ENCODE results near the gene LRRC36. TPM values are rescaled to one million over a fixed set of nuclear protein-coding genes. Genes with fewer than 3 reads are reported as not detected.

Gene LRRC36
- polyA plus RNA-seq, 6 donors from 2014 or later: 0.48 TPM; not detected in 5

GRCh38 chr16:67283826-67284555, 42.6 kb upstream of the LRRC36 start:
- H3K4me3 Mint-ChIP-seq: no peak overlapping the region
- ATAC-seq (ENCODE audit: low read depth in 2 of 2): no peak
- H3K27ac Mint-ChIP-seq: peak overlapping the region in 3 of 6 donors; percentile 77 to 95 (median 78)

GRCh38 chr16:67284699-67285646, 41.6 kb upstream of the LRRC36 start:
- peaks cover 0 to 5% (median 0%) of the 10 kb centered on the region in 3 donors for H3K4me1 Mint-ChIP-seq
- no peaks in the 10 kb centered on the region for H3K36me3 Mint-ChIP-seq
- peak overlapping the region in 1 of 8 donors; percentile 37 for H3K4me3 Mint-ChIP-seq
- H3K9me3 Mint-ChIP-seq: no peaks in the 10 kb centered on the region
- H3K27ac Mint-ChIP-seq: no peak overlapping the region
- DNase-seq (no peak), ATAC-seq (ENCODE audit: low read depth in 2 of 2) (no peak)
- no peaks in the 10 kb centered on the region for H3K27me3 Mint-ChIP-seq

More at GRCh38 chr16:67283826-67284555, 42.6 kb upstream of the LRRC36 start:
- H3K27me3 Mint-ChIP-seq: no peaks in the 10 kb centered on the region
- no peaks in the 10 kb centered on the region for H3K9me3 Mint-ChIP-seq
- no peak for DNase-seq
- peaks cover 0 to 5% (median 0%) of the 10 kb centered on the region in 3 donors for H3K4me1 Mint-ChIP-seq
- H3K36me3 Mint-ChIP-seq: no peaks in the 10 kb centered on the region

GRCh38 chr16:67286441-67287235, 40.0 kb upstream of the LRRC36 start:
- Mint-ChIP-seq H3K27me3 (no peaks in the 10 kb centered on the region), H3K9me3 (no peaks in the 10 kb centered on the region), H3K4me1 (peaks cover 0 to 5% (median 0%) of the 10 kb centered on the region in 3 donors), H3K4me3 (no peak overlapping the region), H3K27ac (no peak overlapping the region), H3K36me3 (no peaks in the 10 kb centered on the region)
- ATAC-seq (ENCODE audit: low read depth in 2 of 2): no peak
- DNase-seq: no peak

- no peaks in the 10 kb centered on the region for H3K9me3 Mint-ChIP-seq
- H3K4me3 Mint-ChIP-seq: no peak overlapping the region
- peaks cover 0 to 5% (median 0%) of the 10 kb centered on the region in 3 donors for H3K4me1 Mint-ChIP-seq
- H3K27ac Mint-ChIP-seq: no peak overlapping the region
- no peaks in the 10 kb centered on the region for H3K36me3 Mint-ChIP-seq
- DNase-seq: no peak
- no peak for ATAC-seq (ENCODE audit: low read depth in 2 of 2)
- no peaks in the 10 kb centered on the region for H3K27me3 Mint-ChIP-seq
Measured at GRCh38 chr16:67287960-67288359, 38.7 kb upstream of the LRRC36 start.

GRCh38 chr16:67291461-67291860, 35.2 kb upstream of the LRRC36 start:
- H3K36me3 Mint-ChIP-seq: no peaks in the 10 kb centered on the region
- no peaks in the 10 kb centered on the region for H3K27me3 Mint-ChIP-seq
- no peak overlapping the region for H3K4me3 Mint-ChIP-seq
- H3K9me3 Mint-ChIP-seq: no peaks in the 10 kb centered on the region
- ATAC-seq (ENCODE audit: low read depth in 2 of 2): no peak
- no peak for DNase-seq
- no peak overlapping the region for H3K27ac Mint-ChIP-seq
- H3K4me1 Mint-ChIP-seq: no peaks in the 10 kb centered on the region

GRCh38 chr16:67294171-67294757, 32.4 kb upstream of the LRRC36 start:
- H3K36me3 Mint-ChIP-seq: no peaks in the 10 kb centered on the region
- DNase-seq (no peak), ATAC-seq (ENCODE audit: low read depth in 2 of 2) (no peak)
- no peaks in the 10 kb centered on the region for H3K4me1 Mint-ChIP-seq
- no peak overlapping the region for H3K4me3 Mint-ChIP-seq
- no peaks in the 10 kb centered on the region for H3K9me3 Mint-ChIP-seq
- peaks cover 0 to 6% (median 5%) of the 10 kb centered on the region in 3 donors for H3K27me3 Mint-ChIP-seq
- no peak overlapping the region for H3K27ac Mint-ChIP-seq

GRCh38 chr16:67294938-67295361, 31.7 kb upstream of the LRRC36 start:
- no peaks in the 10 kb centered on the region for H3K9me3 Mint-ChIP-seq
- ATAC-seq (ENCODE audit: low read depth in 2 of 2) (no peak), DNase-seq (no peak)
- no peaks in the 10 kb centered on the region for H3K4me1 Mint-ChIP-seq
- H3K36me3 Mint-ChIP-seq: no peaks in the 10 kb centered on the region
- H3K4me3 Mint-ChIP-seq: no peak overlapping the region
- H3K27ac Mint-ChIP-seq: no peak overlapping the region
- peaks cover 0 to 6% (median 5%) of the 10 kb centered on the region in 3 donors for H3K27me3 Mint-ChIP-seq

GRCh38 chr16:67296420-67296819, 30.2 kb upstream of the LRRC36 start:
- DNase-seq: no peak
- no peaks in the 10 kb centered on the region for H3K36me3 Mint-ChIP-seq
- no peak overlapping the region for H3K27ac Mint-ChIP-seq
- ATAC-seq (ENCODE audit: low read depth in 2 of 2): no peak
- no peaks in the 10 kb centered on the region for H3K9me3 Mint-ChIP-seq
- H3K4me3 Mint-ChIP-seq: no peak overlapping the region
- H3K4me1 Mint-ChIP-seq: no peaks in the 10 kb centered on the region
- H3K27me3 Mint-ChIP-seq: peaks cover 0 to 6% (median 5%) of the 10 kb centered on the region in 3 donors

- Mint-ChIP-seq H3K27ac (no peak overlapping the region), H3K9me3 (no peaks in the 10 kb centered on the region), H3K36me3 (no peaks in the 10 kb centered on the region), H3K4me3 (no peak overlapping the region), H3K4me1 (no peaks in the 10 kb centered on the region), H3K27me3 (peaks cover 0 to 6% (median 5%) of the 10 kb centered on the region in 3 donors)
- ATAC-seq (ENCODE audit: low read depth in 2 of 2) (no peak), DNase-seq (no peak)
Measured at GRCh38 chr16:67298277-67298676, 28.3 kb upstream of the LRRC36 start.

- Mint-ChIP-seq H3K27ac (no peak overlapping the region), H3K27me3 (peaks cover 0 to 6% (median 5%) of the 10 kb centered on the region in 3 donors), H3K9me3 (no peaks in the 10 kb centered on the region), H3K36me3 (no peaks in the 10 kb centered on the region), H3K4me1 (no peaks in the 10 kb centered on the region), H3K4me3 (no peak overlapping the region)
- ATAC-seq (ENCODE audit: low read depth in 2 of 2) (no peak), DNase-seq (no peak)
Measured at GRCh38 chr16:67299269-67299668, 27.3 kb upstream of the LRRC36 start.

- Mint-ChIP-seq H3K9me3 (no peaks in the 10 kb centered on the region), H3K27ac (no peak overlapping the region), H3K4me3 (no peak overlapping the region), H3K36me3 (no peaks in the 10 kb centered on the region), H3K27me3 (peaks cover 3 to 6% (median 5%) of the 10 kb centered on the region in 3 donors), H3K4me1 (no peaks in the 10 kb centered on the region)
- no peak for ATAC-seq (ENCODE audit: low read depth in 2 of 2)
- DNase-seq: no peak
Measured at GRCh38 chr16:67301080-67301782, 25.4 kb upstream of the LRRC36 start.

GRCh38 chr16:67302076-67302475, 24.5 kb upstream of the LRRC36 start:
- peaks cover 5 to 9% (median 6%) of the 10 kb centered on the region in 3 donors for H3K27me3 Mint-ChIP-seq
- no peak overlapping the region for H3K27ac Mint-ChIP-seq

More at GRCh38 chr16:67302076-67302475, 24.5 kb upstream of the LRRC36 start:
- H3K4me3 Mint-ChIP-seq: no peak overlapping the region
- H3K4me1 Mint-ChIP-seq: no peaks in the 10 kb centered on the region
- ATAC-seq (ENCODE audit: low read depth in 2 of 2) (no peak), DNase-seq (no peak)
- no peaks in the 10 kb centered on the region for H3K9me3 Mint-ChIP-seq
- H3K36me3 Mint-ChIP-seq: no peaks in the 10 kb centered on the region

Data from naive B cell (primary cell).